ENCODE data around the gene ARHGAP26.
"Not testable (repeated sequence)": the region's sequence is repeated elsewhere in the genome, so short reads cannot be mapped to it uniquely, and the experiment has no call there.

ARHGAP26 gene

GRCh38 chr5:143203301-143203956 lies 433.3 kb downstream of the ARHGAP26 start:
- not testable (repeated sequence) for DNase-seq (ENCODE audit: low read depth, low spot score)

GRCh38 chr5:143204474-143205246 lies 434.5 kb downstream of the ARHGAP26 start:
- no peak for DNase-seq (ENCODE audit: low read depth, low spot score)

- peak; percentile 17 for DNase-seq (ENCODE audit: low read depth, low spot score)
Observed at GRCh38 chr5:143205386-143205785, 435.2 kb downstream of the ARHGAP26 start.

GRCh38 chr5:143205883-143206195 lies 435.7 kb downstream of the ARHGAP26 start:
- no peak for DNase-seq (ENCODE audit: low read depth, low spot score)

- no peak for DNase-seq (ENCODE audit: low read depth, low spot score)
Observed at GRCh38 chr5:143206196-143207053, 436.2 kb downstream of the ARHGAP26 start.

GRCh38 chr5:143207058-143207457 lies 436.9 kb downstream of the ARHGAP26 start:
- no peak for DNase-seq (ENCODE audit: low read depth, low spot score)

GRCh38 chr5:143207563-143208364 lies 437.6 kb downstream of the ARHGAP26 start:
- no peak for DNase-seq (ENCODE audit: low read depth, low spot score)

GRCh38 chr5:143208365-143208641 lies 438.1 kb downstream of the ARHGAP26 start:
- DNase-seq (ENCODE audit: low read depth, low spot score) = no peak

GRCh38 chr5:143208781-143209510 lies 438.8 kb downstream of the ARHGAP26 start:
- no peak for DNase-seq (ENCODE audit: low read depth, low spot score)

GRCh38 chr5:143209881-143210395 lies 439.8 kb downstream of the ARHGAP26 start:
- no peak for DNase-seq (ENCODE audit: low read depth, low spot score)

- no peak for DNase-seq (ENCODE audit: low read depth, low spot score)
Observed at GRCh38 chr5:143210576-143210975, 440.4 kb downstream of the ARHGAP26 start.

GRCh38 chr5:143212261-143212660 lies 442.1 kb downstream of the ARHGAP26 start:
- no peak for DNase-seq (ENCODE audit: low read depth, low spot score)

- no peak for DNase-seq (ENCODE audit: low read depth, low spot score)
Observed at GRCh38 chr5:143213231-143213850, 443.2 kb downstream of the ARHGAP26 start.

- DNase-seq (ENCODE audit: low read depth, low spot score) = no peak
Observed at GRCh38 chr5:143213851-143214363, 443.7 kb downstream of the ARHGAP26 start.

GRCh38 chr5:143214458-143214857 lies 444.3 kb downstream of the ARHGAP26 start:
- DNase-seq (ENCODE audit: low read depth, low spot score) = no peak

GRCh38 chr5:143214890-143215289 lies 444.7 kb downstream of the ARHGAP26 start:
- no peak for DNase-seq (ENCODE audit: low read depth, low spot score)

GRCh38 chr5:143215690-143216089 lies 445.5 kb downstream of the ARHGAP26 start:
- no peak for DNase-seq (ENCODE audit: low read depth, low spot score)

- no peak for DNase-seq (ENCODE audit: low read depth, low spot score)
Observed at GRCh38 chr5:143216211-143216610, 446.0 kb downstream of the ARHGAP26 start.

GRCh38 chr5:143217065-143217803 lies 447.1 kb downstream of the ARHGAP26 start:
- no peak for DNase-seq (ENCODE audit: low read depth, low spot score)

- DNase-seq (ENCODE audit: low read depth, low spot score) = no peak
Observed at GRCh38 chr5:143217804-143218160, 447.6 kb downstream of the ARHGAP26 start.
